Measurements from ENCODE around the gene USP48.

USP48 gene

DNA sequence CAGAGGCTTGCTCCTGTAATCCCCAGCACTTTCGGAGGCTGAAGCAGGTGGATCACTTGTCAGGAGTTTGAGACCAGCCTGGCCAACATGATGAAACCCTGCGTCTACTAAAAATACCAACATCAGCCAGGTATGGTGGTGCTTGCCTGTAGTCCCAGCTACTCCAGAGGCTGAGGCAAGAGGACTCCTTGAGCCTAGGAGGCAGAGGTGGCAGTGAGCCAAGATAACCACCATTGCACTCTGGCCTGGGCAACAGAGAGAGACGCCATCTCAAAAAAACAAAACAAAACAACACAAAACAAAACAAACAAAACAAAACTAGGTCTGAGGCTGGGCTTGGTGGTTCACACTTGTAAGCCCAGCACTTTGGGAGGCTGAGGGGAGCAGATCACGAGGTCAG lies 75.1 kb downstream of the USP48 start:
- Histone ChIP-seq H3K9ac (ENCODE audit: low read depth, low read length) (no peak overlapping the region), H3K27ac (ENCODE audit: low read depth, low read length) (no peak overlapping the region), H3K27me3 (ENCODE audit: control insufficient read depth, insufficient read depth, low read length) (no peaks in the 10 kb centered on the region), H3K4me1 (ENCODE audit: control insufficient read depth, insufficient read depth, low read length) (peaks cover 20% of the 10 kb centered on the region), H3K4me3 (ENCODE audit: low read depth, low read length) (no peak overlapping the region), H3K9me3 (ENCODE audit: control insufficient read depth, insufficient read depth, low read length) (no peaks in the 10 kb centered on the region), H3K36me3 (ENCODE audit: control insufficient read depth, insufficient read depth, low read length) (peaks cover 71% of the 10 kb centered on the region)

DNA sequence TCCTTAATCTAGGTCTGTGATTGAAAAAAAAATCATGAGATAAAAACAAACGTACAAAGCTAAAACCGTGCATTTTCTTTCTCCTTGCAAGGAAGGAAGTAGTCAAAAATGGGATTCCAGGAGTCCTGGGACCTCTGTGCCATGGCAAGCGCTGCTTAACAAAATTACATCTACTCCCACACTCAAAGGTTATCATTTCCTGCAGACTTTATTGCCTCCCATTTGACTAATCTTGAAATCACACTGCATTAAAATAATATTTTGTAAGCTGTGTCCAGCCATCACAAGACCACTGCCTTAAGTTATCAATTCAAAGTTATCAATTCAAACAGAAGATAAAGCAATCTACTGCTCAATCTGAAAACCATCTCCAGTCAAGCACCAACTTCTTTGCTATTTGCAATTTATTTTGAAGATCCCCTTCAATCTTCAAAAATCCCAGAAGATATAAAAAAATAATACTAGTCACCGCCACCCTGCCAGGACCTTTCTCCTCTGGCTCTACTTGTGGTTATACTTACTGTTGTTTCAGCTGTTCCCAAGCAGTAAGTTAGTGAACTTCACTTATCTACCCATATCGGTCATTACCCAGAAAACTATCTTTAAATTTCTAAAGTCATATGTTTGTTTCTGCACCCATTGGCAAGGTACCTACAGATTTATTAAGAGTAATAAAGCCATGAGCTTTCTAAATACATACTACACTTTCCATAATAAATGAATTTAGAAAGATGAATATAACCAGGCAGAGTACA lies 75.7 kb downstream of the USP48 start:
- Histone ChIP-seq H3K27ac (ENCODE audit: low read depth, low read length) (peak overlapping the region; percentile 48), H3K9ac (ENCODE audit: low read depth, low read length) (no peak overlapping the region)

DNA sequence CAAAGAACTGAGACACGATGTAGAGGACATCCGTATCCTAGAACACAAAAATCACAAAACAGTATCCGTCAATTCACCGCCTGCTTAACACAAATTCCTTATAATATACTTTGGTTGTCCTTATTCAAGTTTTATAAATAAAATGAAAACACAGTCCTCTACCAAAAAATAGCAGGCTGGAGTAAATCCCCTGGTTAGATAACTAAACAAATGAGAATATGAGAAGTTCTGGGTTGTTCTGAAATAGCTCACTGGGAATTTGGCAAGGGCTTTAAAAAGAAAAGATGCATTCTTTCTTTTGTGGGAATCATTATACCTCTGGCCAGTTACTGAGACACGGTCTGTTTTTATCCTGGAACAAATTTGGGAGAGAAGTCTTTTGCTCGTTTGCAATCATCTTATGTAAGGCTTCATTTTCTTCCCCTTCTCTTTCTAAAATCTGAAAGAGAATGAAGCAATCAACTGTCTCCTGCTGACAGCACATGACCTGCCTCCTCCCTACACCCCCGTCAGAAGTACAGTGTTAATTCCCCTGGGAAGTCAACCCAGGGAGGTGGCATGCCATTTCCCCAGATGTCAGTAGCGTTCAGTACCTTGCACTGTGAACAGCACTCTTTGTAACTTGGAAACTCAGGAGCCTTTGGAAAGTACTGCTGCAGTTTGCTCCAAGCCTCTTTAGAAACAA lies 76.7 kb downstream of the USP48 start:
- H3K27ac ChIP-seq (ENCODE audit: low read depth, low read length), result peak overlapping the region; percentile 69
- peaks cover 20% of the 10 kb centered on the region for H3K4me1 ChIP-seq (ENCODE audit: control insufficient read depth, insufficient read depth, low read length)
- H3K9me3 ChIP-seq (ENCODE audit: control insufficient read depth, insufficient read depth, low read length), result no peaks in the 10 kb centered on the region
- no peaks in the 10 kb centered on the region for H3K27me3 ChIP-seq (ENCODE audit: control insufficient read depth, insufficient read depth, low read length)
- peaks cover 71% of the 10 kb centered on the region for H3K36me3 ChIP-seq (ENCODE audit: control insufficient read depth, insufficient read depth, low read length)
- no peak overlapping the region for H3K4me3 ChIP-seq (ENCODE audit: low read depth, low read length)
- H3K9ac ChIP-seq (ENCODE audit: low read depth, low read length), result no peak overlapping the region

More for the DNA sequence above, 75.7 kb downstream of the USP48 start:
- H3K4me3 ChIP-seq (ENCODE audit: low read depth, low read length), result no peak overlapping the region
- no peaks in the 10 kb centered on the region for H3K27me3 ChIP-seq (ENCODE audit: control insufficient read depth, insufficient read depth, low read length)
- no peaks in the 10 kb centered on the region for H3K9me3 ChIP-seq (ENCODE audit: control insufficient read depth, insufficient read depth, low read length)
- peaks cover 72% of the 10 kb centered on the region for H3K36me3 ChIP-seq (ENCODE audit: control insufficient read depth, insufficient read depth, low read length)
- peaks cover 20% of the 10 kb centered on the region for H3K4me1 ChIP-seq (ENCODE audit: control insufficient read depth, insufficient read depth, low read length)

DNA sequence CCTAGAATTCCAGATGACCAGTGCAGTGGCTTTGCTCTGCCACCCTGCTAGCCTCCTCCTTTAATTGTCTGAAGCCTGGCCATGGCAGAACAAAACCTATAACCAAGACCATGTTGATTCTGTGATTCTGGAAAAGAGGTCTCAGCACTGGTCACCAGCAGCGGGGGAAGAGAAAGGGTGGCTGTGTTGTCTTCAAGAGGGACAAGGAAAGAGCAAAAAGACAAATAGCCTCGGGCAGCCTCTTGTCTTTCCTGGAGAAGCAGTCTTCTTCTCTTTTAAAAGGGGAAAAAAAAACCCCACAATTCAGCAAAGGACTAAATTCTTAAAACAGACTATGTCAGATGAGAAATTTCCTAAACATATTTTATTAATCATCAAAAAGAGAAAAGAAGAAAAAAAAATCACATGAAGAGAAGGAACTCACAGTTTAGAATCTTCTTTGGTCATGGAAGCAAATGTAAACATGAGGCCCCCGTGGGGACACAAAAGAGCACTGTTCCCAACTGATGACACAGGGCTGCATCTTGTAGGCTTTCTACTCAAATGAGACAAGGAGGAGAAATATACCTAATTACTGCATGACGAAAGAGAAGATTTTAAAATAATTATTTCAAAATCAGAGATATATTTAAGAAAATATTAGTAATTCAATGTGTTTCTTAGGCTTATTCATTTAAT lies 77.5 kb downstream of the USP48 start:
- Histone ChIP-seq H3K9me3 (ENCODE audit: control insufficient read depth, insufficient read depth, low read length) (no peaks in the 10 kb centered on the region), H3K36me3 (ENCODE audit: control insufficient read depth, insufficient read depth, low read length) (peaks cover 75% of the 10 kb centered on the region), H3K27ac (ENCODE audit: low read depth, low read length) (peak overlapping the region; percentile 71), H3K27me3 (ENCODE audit: control insufficient read depth, insufficient read depth, low read length) (no peaks in the 10 kb centered on the region), H3K4me3 (ENCODE audit: low read depth, low read length) (no peak overlapping the region), H3K4me1 (ENCODE audit: control insufficient read depth, insufficient read depth, low read length) (peaks cover 20% of the 10 kb centered on the region), H3K9ac (ENCODE audit: low read depth, low read length) (no peak overlapping the region)

DNA sequence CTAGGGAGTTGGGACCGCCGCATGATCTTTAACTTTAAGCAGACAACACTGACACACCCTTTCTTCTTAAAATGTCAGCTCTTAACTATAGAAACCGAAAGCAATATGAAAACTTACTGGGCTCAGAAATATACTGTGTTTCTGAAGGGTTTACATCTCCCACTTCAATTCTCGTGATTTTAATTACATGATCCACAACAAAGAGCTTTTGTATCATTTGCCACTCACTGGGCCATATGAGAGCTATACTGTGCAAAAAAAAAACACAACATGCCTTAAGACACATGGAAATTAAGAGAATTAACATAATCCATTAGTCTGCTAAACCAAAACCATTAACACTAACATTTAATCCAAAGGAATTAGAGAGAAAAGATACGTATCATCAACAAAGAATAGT lies 78.8 kb downstream of the USP48 start:
- Histone ChIP-seq H3K27me3 (ENCODE audit: control insufficient read depth, insufficient read depth, low read length) (no peaks in the 10 kb centered on the region), H3K9ac (ENCODE audit: low read depth, low read length) (no peak overlapping the region), H3K36me3 (ENCODE audit: control insufficient read depth, insufficient read depth, low read length) (peaks cover 74% of the 10 kb centered on the region), H3K9me3 (ENCODE audit: control insufficient read depth, insufficient read depth, low read length) (no peaks in the 10 kb centered on the region), H3K4me3 (ENCODE audit: low read depth, low read length) (no peak overlapping the region), H3K27ac (ENCODE audit: low read depth, low read length) (no peak overlapping the region), H3K4me1 (ENCODE audit: control insufficient read depth, insufficient read depth, low read length) (peaks cover 20% of the 10 kb centered on the region)

DNA sequence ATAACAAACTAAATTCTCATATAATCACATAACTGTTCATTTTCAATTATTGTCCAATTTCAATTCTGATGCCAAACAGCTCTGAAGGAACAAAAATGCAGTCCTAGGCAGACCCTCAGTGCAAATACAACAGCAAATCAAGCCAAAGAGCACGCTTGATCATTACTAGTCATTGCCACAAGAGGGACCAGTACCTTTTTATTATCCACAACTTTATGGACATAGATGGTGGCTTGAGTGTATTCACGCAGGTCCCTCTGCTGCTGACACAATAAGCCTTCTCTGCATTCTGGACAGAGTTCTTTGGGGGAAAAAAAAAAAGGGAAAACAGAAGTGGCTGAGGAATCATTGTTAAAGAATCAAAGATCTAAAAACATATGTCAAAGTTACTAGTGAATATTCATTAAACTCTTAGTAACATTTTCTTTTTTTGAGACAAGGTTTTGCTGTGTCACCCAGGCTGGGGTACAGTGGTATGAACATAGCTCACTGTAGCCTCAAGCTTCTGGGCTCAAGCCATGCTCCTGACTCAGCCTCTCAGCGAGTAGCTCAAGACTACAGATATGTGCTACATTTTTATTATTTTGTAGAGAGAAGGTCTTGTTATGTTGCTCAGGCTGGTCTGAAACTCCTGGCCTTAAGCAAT lies 79.5 kb downstream of the USP48 start:
- Histone ChIP-seq H3K36me3 (ENCODE audit: control insufficient read depth, insufficient read depth, low read length) (peaks cover 75% of the 10 kb centered on the region), H3K9me3 (ENCODE audit: control insufficient read depth, insufficient read depth, low read length) (no peaks in the 10 kb centered on the region), H3K9ac (ENCODE audit: low read depth, low read length) (no peak overlapping the region), H3K27me3 (ENCODE audit: control insufficient read depth, insufficient read depth, low read length) (no peaks in the 10 kb centered on the region), H3K4me3 (ENCODE audit: low read depth, low read length) (no peak overlapping the region), H3K27ac (ENCODE audit: low read depth, low read length) (no peak overlapping the region), H3K4me1 (ENCODE audit: control insufficient read depth, insufficient read depth, low read length) (peaks cover 20% of the 10 kb centered on the region)

DNA sequence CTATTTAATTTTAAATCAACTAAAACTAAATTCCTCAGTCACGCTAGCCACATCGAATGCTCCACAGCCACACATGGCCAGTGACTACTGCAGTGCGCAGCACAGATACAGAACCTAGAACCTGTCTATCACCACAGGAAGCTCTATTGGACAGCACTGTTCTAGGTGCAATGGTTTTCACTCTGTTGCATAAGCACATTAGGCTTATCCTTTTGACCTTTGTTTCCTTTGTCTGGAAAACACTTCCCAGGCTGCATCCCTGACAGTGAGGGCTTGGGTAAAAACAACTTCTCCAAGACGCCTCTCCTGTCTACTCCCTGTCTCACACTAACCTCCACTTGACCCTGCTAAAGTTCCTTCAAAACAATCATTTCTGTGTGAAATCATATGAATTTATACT lies 80.2 kb downstream of the USP48 start:
- Histone ChIP-seq H3K9ac (ENCODE audit: low read depth, low read length) (no peak overlapping the region), H3K36me3 (ENCODE audit: control insufficient read depth, insufficient read depth, low read length) (peaks cover 79% of the 10 kb centered on the region), H3K27me3 (ENCODE audit: control insufficient read depth, insufficient read depth, low read length) (no peaks in the 10 kb centered on the region), H3K9me3 (ENCODE audit: control insufficient read depth, insufficient read depth, low read length) (no peaks in the 10 kb centered on the region), H3K4me1 (ENCODE audit: control insufficient read depth, insufficient read depth, low read length) (peaks cover 20% of the 10 kb centered on the region), H3K4me3 (ENCODE audit: low read depth, low read length) (no peak overlapping the region), H3K27ac (ENCODE audit: low read depth, low read length) (no peak overlapping the region)

DNA sequence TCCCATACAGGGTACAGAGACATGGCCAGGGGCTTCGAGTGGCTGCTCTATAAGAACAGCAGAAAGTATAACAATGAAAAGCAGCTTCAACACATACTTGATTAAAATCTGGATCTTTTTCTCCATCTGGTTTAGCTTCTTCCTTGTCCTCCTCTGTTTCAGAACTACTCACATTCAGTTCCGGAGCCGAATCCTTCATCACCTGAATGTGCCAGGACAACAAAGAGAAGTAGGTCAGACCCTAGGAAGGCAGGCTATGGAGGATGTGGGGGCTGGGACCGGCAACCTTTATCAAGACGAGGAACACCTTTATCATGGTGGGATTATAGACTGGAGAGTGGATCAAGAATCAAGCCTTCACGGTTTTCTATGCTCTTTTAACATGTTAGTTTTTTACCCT lies 81.5 kb downstream of the USP48 start:
- Histone ChIP-seq H3K4me3 (ENCODE audit: low read depth, low read length) (no peak overlapping the region), H3K27ac (ENCODE audit: low read depth, low read length) (no peak overlapping the region), H3K9ac (ENCODE audit: low read depth, low read length) (no peak overlapping the region), H3K36me3 (ENCODE audit: control insufficient read depth, insufficient read depth, low read length) (peaks cover 84% of the 10 kb centered on the region), H3K4me1 (ENCODE audit: control insufficient read depth, insufficient read depth, low read length) (peaks cover 11% of the 10 kb centered on the region; the same call in 1 of the 2 replicates), H3K9me3 (ENCODE audit: control insufficient read depth, insufficient read depth, low read length) (no peaks in the 10 kb centered on the region), H3K27me3 (ENCODE audit: control insufficient read depth, insufficient read depth, low read length) (no peaks in the 10 kb centered on the region)

DNA sequence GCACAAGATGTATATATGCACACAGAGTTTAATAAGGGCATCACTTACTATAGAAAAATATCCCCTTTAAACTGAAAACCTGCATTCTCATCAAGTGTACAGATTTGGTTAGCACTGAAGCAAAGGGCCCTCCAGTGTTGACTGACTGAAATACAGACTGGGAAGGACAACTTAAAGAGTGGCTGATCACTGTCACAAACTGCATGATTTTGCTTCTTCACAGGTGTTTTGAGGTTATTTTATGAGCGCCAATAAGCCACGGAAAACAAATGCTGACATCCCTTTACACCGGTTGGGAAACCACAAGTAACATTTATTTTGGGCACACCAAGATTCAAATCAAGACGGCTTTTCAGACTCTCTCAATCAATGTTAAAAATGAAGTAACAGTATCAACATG lies 82.9 kb downstream of the USP48 start:
- Histone ChIP-seq H3K27ac (ENCODE audit: low read depth, low read length) (no peak overlapping the region), H3K4me1 (ENCODE audit: control insufficient read depth, insufficient read depth, low read length) (peaks cover 3% of the 10 kb centered on the region; the same call in 1 of the 2 replicates), H3K9me3 (ENCODE audit: control insufficient read depth, insufficient read depth, low read length) (no peaks in the 10 kb centered on the region), H3K36me3 (ENCODE audit: control insufficient read depth, insufficient read depth, low read length) (peaks cover 82% of the 10 kb centered on the region), H3K27me3 (ENCODE audit: control insufficient read depth, insufficient read depth, low read length) (no peaks in the 10 kb centered on the region), H3K4me3 (ENCODE audit: low read depth, low read length) (no peak overlapping the region), H3K9ac (ENCODE audit: low read depth, low read length) (no peak overlapping the region)

DNA sequence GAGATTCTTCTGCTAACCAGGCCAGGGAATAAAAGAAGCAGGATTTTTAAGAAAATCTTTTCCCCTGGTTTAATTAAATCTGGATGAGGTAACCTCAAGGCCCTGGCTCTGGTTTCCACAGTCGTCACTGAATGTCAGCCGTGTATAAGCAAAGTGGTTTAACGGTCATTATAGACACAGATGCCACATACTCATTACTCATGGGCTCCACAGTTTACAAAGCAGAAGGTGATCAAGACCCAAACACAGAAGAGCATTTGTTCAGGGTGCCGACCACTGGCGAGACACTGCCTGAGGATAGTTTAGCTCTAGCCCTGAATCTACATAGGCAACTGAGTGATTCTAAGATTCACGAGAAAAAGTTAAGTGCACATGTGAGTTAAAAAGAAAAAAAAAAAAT lies 86.0 kb downstream of the USP48 start:
- no peak overlapping the region for H3K27ac ChIP-seq (ENCODE audit: low read depth, low read length)
- H3K36me3 ChIP-seq (ENCODE audit: control insufficient read depth, insufficient read depth, low read length), result peaks cover 79% of the 10 kb centered on the region
- H3K4me1 ChIP-seq (ENCODE audit: control insufficient read depth, insufficient read depth, low read length), result no peaks in the 10 kb centered on the region
- H3K27me3 ChIP-seq (ENCODE audit: control insufficient read depth, insufficient read depth, low read length), result no peaks in the 10 kb centered on the region
- H3K4me3 ChIP-seq (ENCODE audit: low read depth, low read length), result no peak overlapping the region
- H3K9ac ChIP-seq (ENCODE audit: low read depth, low read length), result no peak overlapping the region
- no peaks in the 10 kb centered on the region for H3K9me3 ChIP-seq (ENCODE audit: control insufficient read depth, insufficient read depth, low read length)

Measured in HUES48 (cell line).